Activated B cell treated with CpG ODN at 0.5 μM for 24 hours (primary cell): ENCODE data around the gene LCE5A. TPM values are rescaled to one million over a fixed set of nuclear protein-coding genes. Genes with fewer than 3 reads are reported as not detected.

Experiments
- ATAC-seq: fragments of 200-7000 bp; cut with Tn5 transposase; one replicate; pipeline ENCODE4 v1.10.0; 2021; ENCODE audit warnings: low read depth, mild to moderate bottlenecking, moderate library complexity
- CTCF ChIA-PET: fragments of 350-600 bp; sonication (Branson Sonifier 250); formaldehyde crosslinking; loops from one replicate; lab custom pipeline; 2021; ENCODE audit warnings: antibody characterized with exemption; lab: Charles Lee
- POLR2A ChIA-PET: fragments of 350-600 bp; sonication (Branson Sonifier 250); formaldehyde crosslinking; loops from one replicate; lab custom pipeline; 2021; ENCODE audit warnings: antibody characterized with exemption; lab: Charles Lee
- DNase-seq: peaks from one replicate; pipeline ENCODE4 v3.0.0; 2022
- H3K27ac Mint-ChIP-seq: one replicate; pipeline ENCODE4 v1.8.0; 2020; ENCODE audit warnings: mixed read lengths
- H3K27me3 Mint-ChIP-seq: one replicate; pipeline ENCODE4 v1.8.0; 2021; ENCODE audit warnings: mixed read lengths
- H3K36me3 Mint-ChIP-seq: one replicate; pipeline ENCODE4 v1.8.0; 2021; ENCODE audit warnings: low read depth, mixed read lengths
- H3K4me1 Mint-ChIP-seq: one replicate; pipeline ENCODE4 v1.8.0; 2021; ENCODE audit warnings: mixed read lengths
- H3K4me3 Mint-ChIP-seq: one replicate; pipeline ENCODE4 v1.8.0; 2020; ENCODE audit warnings: mild to moderate bottlenecking, mixed read lengths
- H3K9me3 Mint-ChIP-seq: one replicate; pipeline ENCODE4 v1.8.0; 2020; ENCODE audit warnings: mixed read lengths
- CTCF ChIP-seq: fragments of 200-600 bp; IDR thresholded peaks from one replicate; pipeline ENCODE4 v1.8.0; 2022; ENCODE audit warnings: antibody characterized with exemption, mild to moderate bottlenecking
- intact Hi-C: fragments of 100-400 bp; cut with micrococcal nuclease; formaldehyde crosslinking; loops from one replicate; pipeline ENCODE4 v1.15.1; 2024
- total RNA-seq: library from RNA; stranded (reverse); gene quantifications from 2 replicates; pipeline ENCODE4 v1.2.3, GENCODE V29; 2022

LCE5A gene
- total RNA-seq, 1 donor from 2014 or later = not detected

GRCh38 chr1:152506899-152507498 lies 3.6 kb upstream of the LCE5A start:
- no peak overlapping the region for H3K27ac Mint-ChIP-seq
- ChIA-PET POLR2A (no interaction called here), CTCF (no interaction called here)
- intact Hi-C loops = no loop called here
- TF ChIP-seq CTCF = no peak
- no peak for ATAC-seq
- DNase-seq = no peak
- peaks cover 24% of the 10 kb centered on the region for H3K27me3 Mint-ChIP-seq
- H3K4me3 Mint-ChIP-seq = no peak overlapping the region
- no peaks in the 10 kb centered on the region for H3K4me1 Mint-ChIP-seq
- H3K9me3 Mint-ChIP-seq = no peaks in the 10 kb centered on the region
- H3K36me3 Mint-ChIP-seq = no peaks in the 10 kb centered on the region

- no peaks in the 10 kb centered on the region for H3K4me1 Mint-ChIP-seq
- H3K27me3 Mint-ChIP-seq = peaks cover 51% of the 10 kb centered on the region
- H3K4me3 Mint-ChIP-seq = no peak overlapping the region
- H3K36me3 Mint-ChIP-seq = no peaks in the 10 kb centered on the region
- ATAC-seq = no peak
- H3K9me3 Mint-ChIP-seq = no peaks in the 10 kb centered on the region
- no peak for DNase-seq
- ChIA-PET CTCF (no interaction called here), POLR2A (no interaction called here)
- intact Hi-C loops = no loop called here
- no peak overlapping the region for H3K27ac Mint-ChIP-seq
- TF ChIP-seq CTCF = no peak
Measured at GRCh38 chr1:152511596-152511995, 993 bp downstream of the LCE5A start.

GRCh38 chr1:152513081-152513480 lies 2.5 kb downstream of the LCE5A start:
- H3K4me3 Mint-ChIP-seq = no peak overlapping the region
- no peak for DNase-seq
- intact Hi-C loops = no loop called here
- ATAC-seq = no peak
- no peak overlapping the region for H3K27ac Mint-ChIP-seq
- CTCF ChIA-PET = no interaction called here
- TF ChIP-seq CTCF = no peak
- H3K36me3 Mint-ChIP-seq = no peaks in the 10 kb centered on the region
- POLR2A ChIA-PET = no interaction called here
- no peaks in the 10 kb centered on the region for H3K4me1 Mint-ChIP-seq
- no peaks in the 10 kb centered on the region for H3K9me3 Mint-ChIP-seq
- peaks cover 57% of the 10 kb centered on the region for H3K27me3 Mint-ChIP-seq

- no peak overlapping the region for H3K4me3 Mint-ChIP-seq
- ChIA-PET POLR2A (no interaction called here), CTCF (no interaction called here)
- intact Hi-C loops = no loop called here
- no peaks in the 10 kb centered on the region for H3K9me3 Mint-ChIP-seq
- H3K36me3 Mint-ChIP-seq = no peaks in the 10 kb centered on the region
- TF ChIP-seq CTCF = no peak
- DNase-seq (no peak), ATAC-seq (no peak)
- peaks cover 51% of the 10 kb centered on the region for H3K27me3 Mint-ChIP-seq
- no peak overlapping the region for H3K27ac Mint-ChIP-seq
- no peaks in the 10 kb centered on the region for H3K4me1 Mint-ChIP-seq
Measured at GRCh38 chr1:152514715-152515433, 4.3 kb downstream of the LCE5A start.

- DNase-seq = no peak
- ChIA-PET POLR2A (no interaction called here), CTCF (no interaction called here)
- TF ChIP-seq CTCF = no peak
- peaks cover 47% of the 10 kb centered on the region for H3K27me3 Mint-ChIP-seq
- H3K27ac Mint-ChIP-seq = no peak overlapping the region
- no peak for ATAC-seq
- H3K4me1 Mint-ChIP-seq = no peaks in the 10 kb centered on the region
- intact Hi-C loops = no loop called here
- no peaks in the 10 kb centered on the region for H3K36me3 Mint-ChIP-seq
- no peaks in the 10 kb centered on the region for H3K9me3 Mint-ChIP-seq
- H3K4me3 Mint-ChIP-seq = no peak overlapping the region
Measured at GRCh38 chr1:152515434-152515783, 4.8 kb downstream of the LCE5A start.
